Fibroblast of the aortic adventitia (primary cell): ENCODE data around the gene MRPL46. TPM values are rescaled to one million over a fixed set of nuclear protein-coding genes. Genes with fewer than 3 reads are reported as not detected.
A peak's percentile ranks its signal among the peaks of the same experiment; 100 is the strongest.
"Not testable (repeated sequence)": the region's sequence is repeated elsewhere in the genome, so short reads cannot be mapped to it uniquely, and the experiment has no call there.

Source experiments
- DNase-seq: peaks from one replicate; pipeline ENCODE4 v3.0.0-alpha.2; 2010; ENCODE audit warnings: low read depth
- H3K4me3 ChIP-seq: 2 replicates; pipeline ENCODE4 v1.5.1; 2011; ENCODE audit warnings: low read depth, mild to moderate bottlenecking, control low read depth, low read length, moderate library complexity
- CTCF ChIP-seq: IDR thresholded peaks from 2 replicates; pipeline ENCODE4 v1.5.1; 2011; ENCODE audit warnings: mild to moderate bottlenecking, low read length, control low read depth, inconsistent platforms; ENCODE audit not compliant: insufficient read depth
- total RNA-seq: library from RNA; depleted of rRNA; stranded (reverse); fragments of >200 nt; gene quantifications from 2 replicates; pipeline ENCODE4 v1.2.3, GENCODE V29; 2012; ENCODE audit warnings: low replicate concordance

The MRPL46 gene
- total RNA-seq, 1 donor: 16.4 TPM

- DNase-seq: no peak
- TF ChIP-seq CTCF: no peak
- H3K4me3 ChIP-seq: no peak overlapping the region
These were observed 18.2 kb downstream of the MRPL46 start for GRCh38 chr15:88448991-88449461.

- DNase-seq: no peak
- no peak for TF ChIP-seq CTCF
- no peak overlapping the region for H3K4me3 ChIP-seq
These were observed 19.4 kb downstream of the MRPL46 start for GRCh38 chr15:88447741-88448140.

GRCh38 chr15:88447206-88447605, 20.0 kb downstream of the MRPL46 start:
- no peak for TF ChIP-seq CTCF
- H3K4me3 ChIP-seq: no peak overlapping the region
- peak; percentile 7 for DNase-seq

GRCh38 chr15:88441076-88441730, 26.0 kb downstream of the MRPL46 start:
- H3K4me3 ChIP-seq: no peak overlapping the region
- DNase-seq: no peak
- no peak for TF ChIP-seq CTCF

- H3K4me3 ChIP-seq: no peak overlapping the region
- TF ChIP-seq CTCF: no peak
- DNase-seq: peak; percentile 52
These were observed 27.2 kb downstream of the MRPL46 start for GRCh38 chr15:88440021-88440420.

GRCh38 chr15:88438181-88438580, 29.0 kb downstream of the MRPL46 start:
- no peak overlapping the region for H3K4me3 ChIP-seq
- no peak for TF ChIP-seq CTCF
- DNase-seq: no peak

GRCh38 chr15:88434106-88434505, 33.1 kb downstream of the MRPL46 start:
- H3K4me3 ChIP-seq, DNase-seq: not testable (repeated sequence)
